GM12878 (cell line): Measurements from ENCODE around the gene ZNF816. TPM values are rescaled to one million over a fixed set of nuclear protein-coding genes. Genes with fewer than 3 reads are reported as not detected.

Experiments
- ATAC-seq: fragments of 200-7000 bp; cut with Tn5 transposase; 3 replicates; pipeline ENCODE4 v1.9.1; 2020; ENCODE audit warnings: mild to moderate bottlenecking, moderate library complexity
- BruUV-seq: library from RNA; stranded (reverse); fragments of 400-500 nt; replicated peaks from 2 replicates; lab custom pipeline; 2021; lab: Mats Ljungman, UMichigan
- CTCF ChIA-PET: fragments of 300-600 bp; sonication (Branson Sonifier 250); formaldehyde crosslinking; extraction: SDS; loops from one replicate; lab custom pipeline; 2021; ENCODE audit warnings: inconsistent platforms; lab: Yijun Ruan, JAX
- POLR2A ChIA-PET: fragments of 350-600 bp; formaldehyde crosslinking; extraction: SDS; loops from one replicate; lab custom pipeline; 2021; ENCODE audit warnings: inconsistent platforms; lab: Charles Lee
- RAD21 ChIA-PET: fragments of 300-600 bp; sonication (Branson Sonifier 250); formaldehyde crosslinking; loops from one replicate; lab custom pipeline; 2023; ENCODE audit warnings: antibody characterized with exemption; ENCODE audit not compliant: unreplicated experiment; lab: Charles Lee
- SMC1A ChIA-PET: fragments of 300-600 bp; sonication (Branson Sonifier 250); formaldehyde crosslinking; loops from one replicate; lab custom pipeline; 2023; ENCODE audit not compliant: unreplicated experiment, uncharacterized antibody; lab: Charles Lee
- DNase-seq: peaks from one replicate; pipeline ENCODE4 v3.0.0-alpha.2; 2011; ENCODE audit warnings: low read depth, low spot score
- FAIRE-seq: peaks from 3 replicates; lab custom pipeline; 2011; peaks lifted over from hg19 to GRCh38; lab: Jason Lieb, UNC
- H2AFZ ChIP-seq: 2 replicates; pipeline ENCODE4 v1.6.0; 2011; ENCODE audit warnings: low read depth, low read length, control low read depth; ENCODE audit not compliant: control insufficient read depth
- H3K27ac ChIP-seq: 2 replicates; pipeline ENCODE4 v1.5.1; 2011; ENCODE audit warnings: control low read depth; ENCODE audit not compliant: control insufficient read depth, insufficient read depth
- H3K27me3 ChIP-seq, 2 experiments: replicated peaks in 1 of 2; 2 replicates each; pipeline versions ENCODE4 v1.6.0 to v1.6.1; 2011; ENCODE audit warnings: low read length in 1 of 2; ENCODE audit not compliant: control insufficient read depth in 2 of 2, insufficient read depth in 2 of 2
- H3K36me3 ChIP-seq, 2 experiments: 2 replicates each; pipeline ENCODE4 v1.5.1; 2011; ENCODE audit warnings: low read length in 1 of 2; ENCODE audit not compliant: control insufficient read depth in 2 of 2, insufficient read depth in 2 of 2
- H3K4me1 ChIP-seq: 2 replicates; pipeline ENCODE4 v1.6.1; 2011; ENCODE audit warnings: mild to moderate bottlenecking, low read length, moderate library complexity, mixed read lengths; ENCODE audit not compliant: control insufficient read depth, insufficient read depth
- H3K4me2 ChIP-seq: 2 replicates; pipeline ENCODE4 v1.6.0; 2011; ENCODE audit warnings: control low read depth; ENCODE audit not compliant: control insufficient read depth, insufficient read depth
- H3K4me3 ChIP-seq: fragments of 200-600 bp; sonication (generic); 2 replicates; pipeline ENCODE4 v1.5.1; 2016
- H3K79me2 ChIP-seq: 2 replicates; pipeline ENCODE4 v1.6.0; 2011; ENCODE audit warnings: low read length; ENCODE audit not compliant: control insufficient read depth, insufficient read depth
- H3K9ac ChIP-seq: 2 replicates; pipeline ENCODE4 v1.8.0; 2011; ENCODE audit warnings: low read length, control low read depth, mixed read lengths; ENCODE audit not compliant: control insufficient read depth, insufficient read depth
- H3K9me3 ChIP-seq: replicated peaks from 3 replicates; pipeline ENCODE4 v1.5.1; 2011; ENCODE audit warnings: mild to moderate bottlenecking, low read length; ENCODE audit not compliant: control insufficient read depth, insufficient read depth
- H4K20me1 ChIP-seq: 2 replicates; pipeline ENCODE4 v1.6.0; 2011; ENCODE audit not compliant: control insufficient read depth, insufficient read depth
- MLLT1 ChIP-seq: fragments of 450-650 bp; IDR thresholded peaks from 2 replicates; pipeline ENCODE4 v1.6.1; 2016; ENCODE audit warnings: mild to moderate bottlenecking
- NFIC ChIP-seq: IDR thresholded peaks from 2 replicates; pipeline ENCODE4 v1.6.1; 2012; ENCODE audit warnings: low read depth, mild to moderate bottlenecking, inconsistent platforms, low read length, moderate library complexity
- WGBS: methylation state at CpG from one replicate; pipeline ENCODE4 v1.1.6; 2016; ENCODE audit warnings: low lambda C conversion rate; ENCODE audit not compliant: insufficient replicate concordance, insufficient coverage; ENCODE audit errors: missing lambda C conversion rate; 5-methylcytosine and 5-hydroxymethylcytosine counted together
- in situ Hi-C: fragments of 300-500 bp; cut with MboI; formaldehyde crosslinking; loops from 9 replicates; pipeline ENCODE4 v1.14.3; 2018; ENCODE audit warnings: mixed read lengths
- intact Hi-C: fragments of 100-400 bp; cut with micrococcal nuclease; formaldehyde crosslinking; loops from one replicate; pipeline ENCODE4 v1.14.2; 2022; ENCODE audit not compliant: unreplicated experiment
- polyA plus RNA-seq, 11 experiments: library from polyadenylated mRNA; depleted of rRNA in 4 of 11; unstranded in 6 of 11; stranded (reverse) in 5 of 11; fragments of >200 nt; fragmentation: Nextera tagmentation in 4 of 11; fragmentation: Illumina TruSeq in 1 of 11; extraction: Ambion mirVana in 4 of 11; extraction: Trizol in 1 of 11; gene quantifications; 1 replicate in 1 of 11; 2 replicates in 10 of 11; pipeline versions ENCODE4 v1.2.1 to v1.2.3, GENCODE V29; 2011 to 2016; ENCODE audit warnings: inconsistent platforms in 2 of 11, missing spikeins in 2 of 11, low read depth in 1 of 11
- total RNA-seq, 4 experiments: library from RNA; depleted of rRNA in 3 of 4; stranded (reverse); fragments of >200 nt in 3 of 4; fragmentation: Illumina TruSeq in 1 of 4; extraction: Trizol in 1 of 4; gene quantifications; 2 replicates each; pipeline versions ENCODE4 v1.2.1 to v1.2.3, GENCODE V29; 2013 to 2021

ZNF816 gene
- total and polyA plus RNA-seq, 10 of the 15 experiments (the other 5 are each of a cell fraction or from before 2014, with no cell fraction given), result 4.0 to 15.6 (median 7.5) TPM

- no peaks in the 10 kb centered on the region; the same call in 1 of the 2 replicates for H3K4me1 ChIP-seq
- H3K79me2 ChIP-seq, result no peaks in the 10 kb centered on the region; the same call in 1 of the 2 replicates
- intact Hi-C loops (no loop called here), in situ Hi-C loops (no loop called here)
- RAD21 ChIA-PET, result no interaction called here
- H2AFZ ChIP-seq, result no peak overlapping the region
- H4K20me1 ChIP-seq, result no peaks in the 10 kb centered on the region
- ATAC-seq (no peak), DNase-seq (no peak), FAIRE-seq (no peak)
- no peaks in the 10 kb centered on the region; a peak in 1 of 4 replicates for H3K36me3 ChIP-seq
- CTCF ChIA-PET, result no interaction called here
- 96% methylated on average over 3 of the region's 3 CpGs for WGBS
- BruUV-seq, result no TSS peak
- H3K4me3 ChIP-seq, result no peak overlapping the region
- H3K4me2 ChIP-seq, result no peak overlapping the region
- peaks cover 2% of the 10 kb centered on the region; the same call in 2 of the 3 replicates for H3K9me3 ChIP-seq
- TF ChIP-seq NFIC, result no peak
- no peak for TF ChIP-seq MLLT1
- SMC1A ChIA-PET, result no interaction called here
- no peak overlapping the region for H3K27ac ChIP-seq
- POLR2A ChIA-PET, result interaction anchor here (1.0 kb wide), 1 partner anchor 10 kb away, joined by 3 read pairs; no protein-coding TSS in a partner anchor
- no peak overlapping the region for H3K9ac ChIP-seq
- no peaks in the 10 kb centered on the region for H3K27me3 ChIP-seq
Observed at GRCh38 chr19:52901842-52902241, 60.8 kb downstream of the ZNF816 start.

Other genes starting within 250 kb of the ZNF816 start
Only the 7 nearest of the 12 such genes appear.
- gene ZNF28, start 141.2 kb downstream of the ZNF816 start, total RNA-seq (2014; rRNA removed), result 6.7 and 7.8 TPM in 2 replicates
- gene ZNF28, start 141.2 kb downstream of the ZNF816 start, total RNA-seq (2014; rRNA removed; fragmentation: Illumina TruSeq; extraction: Trizol), result 16.1 and 17.5 TPM in 2 replicates
- gene ZNF28, start 141.2 kb downstream of the ZNF816 start, total RNA-seq (2021), result 9.5 TPM in 2 replicates
- 17.5 and 28.6 TPM in 2 replicates for gene ZNF28, start 141.2 kb downstream of the ZNF816 start, polyA plus RNA-seq (2011; rRNA removed)
- 6.8 and 8.3 TPM in 2 replicates for gene ZNF28, start 141.2 kb downstream of the ZNF816 start, polyA plus RNA-seq (2014; fragmentation: Illumina TruSeq; extraction: Trizol)
- gene ZNF28, start 141.2 kb downstream of the ZNF816 start, polyA plus RNA-seq (2014; fragmentation: Nextera tagmentation; extraction: Ambion mirVana), result 10 to 100 TPM; 22.6 to 31.1 TPM
- gene ZNF28, start 141.2 kb downstream of the ZNF816 start, polyA plus RNA-seq (2014; rRNA removed), result 4.8 and 5.9 TPM in 2 replicates
- gene ZNF28, start 141.2 kb downstream of the ZNF816 start, polyA plus RNA-seq (2016; fragmentation: Nextera tagmentation; extraction: Ambion mirVana), result 10 to 100 TPM; 14.6 to 18.8 TPM
- gene ZNF468, start 105.3 kb downstream of the ZNF816 start, total RNA-seq (2014; rRNA removed), result 8.2 and 10.4 TPM in 2 replicates
- 12.7 and 13.2 TPM in 2 replicates for gene ZNF468, start 105.3 kb downstream of the ZNF816 start, total RNA-seq (2014; rRNA removed; fragmentation: Illumina TruSeq; extraction: Trizol)
- gene ZNF468, start 105.3 kb downstream of the ZNF816 start, total RNA-seq (2021), result 6.9 and 9.9 TPM in 2 replicates
- gene ZNF468, start 105.3 kb downstream of the ZNF816 start, polyA plus RNA-seq (2011; rRNA removed), result 18.8 and 24.4 TPM in 2 replicates
- gene ZNF468, start 105.3 kb downstream of the ZNF816 start, polyA plus RNA-seq (2014; fragmentation: Illumina TruSeq; extraction: Trizol), result 10.0 and 10.9 TPM in 2 replicates
- gene ZNF468, start 105.3 kb downstream of the ZNF816 start, polyA plus RNA-seq (2014; fragmentation: Nextera tagmentation; extraction: Ambion mirVana), result 1 to 10 TPM; 3.9 to 4.3 TPM
- gene ZNF468, start 105.3 kb downstream of the ZNF816 start, polyA plus RNA-seq (2014; rRNA removed), result 5.0 and 5.7 TPM in 2 replicates
- gene ZNF468, start 105.3 kb downstream of the ZNF816 start, polyA plus RNA-seq (2016; fragmentation: Nextera tagmentation; extraction: Ambion mirVana), result 10 to 100 TPM in 1 of 2 experiments, 1 to 10 TPM in 1; 8.8 to 10.2 TPM
- 0.79 and 1.1 TPM in 2 replicates for gene ZNF320, start 65.2 kb downstream of the ZNF816 start, total RNA-seq (2014; rRNA removed)
- gene ZNF320, start 65.2 kb downstream of the ZNF816 start, total RNA-seq (2014; rRNA removed; fragmentation: Illumina TruSeq; extraction: Trizol), result 1.3 and 1.8 TPM in 2 replicates
- gene ZNF320, start 65.2 kb downstream of the ZNF816 start, total RNA-seq (2021), result 2.1 and 2.6 TPM in 2 replicates
- gene ZNF320, start 65.2 kb downstream of the ZNF816 start, polyA plus RNA-seq (2011; rRNA removed), result 7.7 and 9.3 TPM in 2 replicates
- gene ZNF320, start 65.2 kb downstream of the ZNF816 start, polyA plus RNA-seq (2014; fragmentation: Illumina TruSeq; extraction: Trizol), result 1.6 TPM in 1 of 2 replicates, not detected in the other
- gene ZNF320, start 65.2 kb downstream of the ZNF816 start, polyA plus RNA-seq (2014; fragmentation: Nextera tagmentation; extraction: Ambion mirVana), result 1 to 10 TPM in 1 of 2 experiments, under 1 TPM in 1; 0.48 to 1.0 TPM
- 2.7 and 3.0 TPM in 2 replicates for gene ZNF320, start 65.2 kb downstream of the ZNF816 start, polyA plus RNA-seq (2014; rRNA removed)
- 1 to 10 TPM in 1 of 2 experiments, under 1 TPM in 1; 0.96 to 1.3 TPM for gene ZNF320, start 65.2 kb downstream of the ZNF816 start, polyA plus RNA-seq (2016; fragmentation: Nextera tagmentation; extraction: Ambion mirVana)
- 3.3 and 4.5 TPM in 2 replicates for gene ZNF888, start 39.5 kb downstream of the ZNF816 start, total RNA-seq (2014; rRNA removed)
- gene ZNF888, start 39.5 kb downstream of the ZNF816 start, total RNA-seq (2014; rRNA removed; fragmentation: Illumina TruSeq; extraction: Trizol), result 4.1 and 4.3 TPM in 2 replicates
- 2.8 and 3.5 TPM in 2 replicates for gene ZNF888, start 39.5 kb downstream of the ZNF816 start, total RNA-seq (2021)
- gene ZNF888, start 39.5 kb downstream of the ZNF816 start, polyA plus RNA-seq (2011; rRNA removed), result 3.4 and 5.0 TPM in 2 replicates
- 3.7 and 5.1 TPM in 2 replicates for gene ZNF888, start 39.5 kb downstream of the ZNF816 start, polyA plus RNA-seq (2014; fragmentation: Illumina TruSeq; extraction: Trizol)
- gene ZNF888, start 39.5 kb downstream of the ZNF816 start, polyA plus RNA-seq (2014; fragmentation: Nextera tagmentation; extraction: Ambion mirVana), result under 1 TPM; 0.26 to 0.53 TPM
- 2.1 and 2.3 TPM in 2 replicates for gene ZNF888, start 39.5 kb downstream of the ZNF816 start, polyA plus RNA-seq (2014; rRNA removed)
- 1 to 10 TPM in 1 of 2 experiments, under 1 TPM in 1; 0.55 to 1.6 TPM for gene ZNF888, start 39.5 kb downstream of the ZNF816 start, polyA plus RNA-seq (2016; fragmentation: Nextera tagmentation; extraction: Ambion mirVana)
- not detected in 2 replicates for gene ERVV-1, start 51.0 kb upstream of the ZNF816 start, total RNA-seq (2014; rRNA removed)
- not detected in 2 replicates for gene ERVV-1, start 51.0 kb upstream of the ZNF816 start, total RNA-seq (2014; rRNA removed; fragmentation: Illumina TruSeq; extraction: Trizol)
- gene ERVV-1, start 51.0 kb upstream of the ZNF816 start, total RNA-seq (2021), result not detected in 2 replicates
- gene ERVV-1, start 51.0 kb upstream of the ZNF816 start, polyA plus RNA-seq (2011; rRNA removed), result 0.05 and 0.07 TPM in 2 replicates
- not detected in 2 replicates for gene ERVV-1, start 51.0 kb upstream of the ZNF816 start, polyA plus RNA-seq (2014; fragmentation: Illumina TruSeq; extraction: Trizol)
- gene ERVV-1, start 51.0 kb upstream of the ZNF816 start, polyA plus RNA-seq (2014; fragmentation: Nextera tagmentation; extraction: Ambion mirVana), result not detected
- not detected in 2 replicates for gene ERVV-1, start 51.0 kb upstream of the ZNF816 start, polyA plus RNA-seq (2014; rRNA removed)
- gene ERVV-1, start 51.0 kb upstream of the ZNF816 start, polyA plus RNA-seq (2016; fragmentation: Nextera tagmentation; extraction: Ambion mirVana), result not detected
- not detected in 2 replicates for gene ERVV-2, start 81.9 kb upstream of the ZNF816 start, total RNA-seq (2014; rRNA removed)
- not detected in 2 replicates for gene ERVV-2, start 81.9 kb upstream of the ZNF816 start, total RNA-seq (2014; rRNA removed; fragmentation: Illumina TruSeq; extraction: Trizol)
- not detected in 2 replicates for gene ERVV-2, start 81.9 kb upstream of the ZNF816 start, total RNA-seq (2021)
- gene ERVV-2, start 81.9 kb upstream of the ZNF816 start, polyA plus RNA-seq (2011; rRNA removed), result 0.04 TPM in 2 replicates
- not detected in 2 replicates for gene ERVV-2, start 81.9 kb upstream of the ZNF816 start, polyA plus RNA-seq (2014; fragmentation: Illumina TruSeq; extraction: Trizol)
- gene ERVV-2, start 81.9 kb upstream of the ZNF816 start, polyA plus RNA-seq (2014; fragmentation: Nextera tagmentation; extraction: Ambion mirVana), result not detected
- gene ERVV-2, start 81.9 kb upstream of the ZNF816 start, polyA plus RNA-seq (2014; rRNA removed), result not detected in 2 replicates
- not detected for gene ERVV-2, start 81.9 kb upstream of the ZNF816 start, polyA plus RNA-seq (2016; fragmentation: Nextera tagmentation; extraction: Ambion mirVana)
- gene ZNF160, start 140.5 kb upstream of the ZNF816 start, total RNA-seq (2014; rRNA removed), result 12.9 and 14.6 TPM in 2 replicates
- 16.9 and 17.4 TPM in 2 replicates for gene ZNF160, start 140.5 kb upstream of the ZNF816 start, total RNA-seq (2014; rRNA removed; fragmentation: Illumina TruSeq; extraction: Trizol)
- gene ZNF160, start 140.5 kb upstream of the ZNF816 start, total RNA-seq (2021), result 11.4 and 12.4 TPM in 2 replicates
- 18.6 and 29.9 TPM in 2 replicates for gene ZNF160, start 140.5 kb upstream of the ZNF816 start, polyA plus RNA-seq (2011; rRNA removed)
- gene ZNF160, start 140.5 kb upstream of the ZNF816 start, polyA plus RNA-seq (2014; fragmentation: Illumina TruSeq; extraction: Trizol), result 12.3 and 12.4 TPM in 2 replicates
- gene ZNF160, start 140.5 kb upstream of the ZNF816 start, polyA plus RNA-seq (2014; fragmentation: Nextera tagmentation; extraction: Ambion mirVana), result 1 to 10 TPM; 2.8 to 3.2 TPM
- gene ZNF160, start 140.5 kb upstream of the ZNF816 start, polyA plus RNA-seq (2014; rRNA removed), result 9.5 and 10.9 TPM in 2 replicates
- gene ZNF160, start 140.5 kb upstream of the ZNF816 start, polyA plus RNA-seq (2016; fragmentation: Nextera tagmentation; extraction: Ambion mirVana), result 10 to 100 TPM in 1 of 2 experiments, 1 to 10 TPM in 1; 7.2 to 11.9 TPM